LNCAP (cell line): ENCODE data around the gene OR51E2.

Experiments
- TF ChIP-seq, protein P1 (sequence below): fragments of 450-650 bp; IDR thresholded peaks from 2 replicates; pipeline ENCODE4 v1.5.1; 2017; ENCODE audit warnings: mild to moderate bottlenecking

The OR51E2 gene

GRCh38 chr11:4673781-4674180, 23.9 kb downstream of the OR51E2 start:
- TF ChIP-seq, protein P1, sequence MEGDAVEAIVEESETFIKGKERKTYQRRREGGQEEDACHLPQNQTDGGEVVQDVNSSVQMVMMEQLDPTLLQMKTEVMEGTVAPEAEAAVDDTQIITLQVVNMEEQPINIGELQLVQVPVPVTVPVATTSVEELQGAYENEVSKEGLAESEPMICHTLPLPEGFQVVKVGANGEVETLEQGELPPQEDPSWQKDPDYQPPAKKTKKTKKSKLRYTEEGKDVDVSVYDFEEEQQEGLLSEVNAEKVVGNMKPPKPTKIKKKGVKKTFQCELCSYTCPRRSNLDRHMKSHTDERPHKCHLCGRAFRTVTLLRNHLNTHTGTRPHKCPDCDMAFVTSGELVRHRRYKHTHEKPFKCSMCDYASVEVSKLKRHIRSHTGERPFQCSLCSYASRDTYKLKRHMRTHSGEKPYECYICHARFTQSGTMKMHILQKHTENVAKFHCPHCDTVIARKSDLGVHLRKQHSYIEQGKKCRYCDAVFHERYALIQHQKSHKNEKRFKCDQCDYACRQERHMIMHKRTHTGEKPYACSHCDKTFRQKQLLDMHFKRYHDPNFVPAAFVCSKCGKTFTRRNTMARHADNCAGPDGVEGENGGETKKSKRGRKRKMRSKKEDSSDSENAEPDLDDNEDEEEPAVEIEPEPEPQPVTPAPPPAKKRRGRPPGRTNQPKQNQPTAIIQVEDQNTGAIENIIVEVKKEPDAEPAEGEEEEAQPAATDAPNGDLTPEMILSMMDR: no peak

DNA sequence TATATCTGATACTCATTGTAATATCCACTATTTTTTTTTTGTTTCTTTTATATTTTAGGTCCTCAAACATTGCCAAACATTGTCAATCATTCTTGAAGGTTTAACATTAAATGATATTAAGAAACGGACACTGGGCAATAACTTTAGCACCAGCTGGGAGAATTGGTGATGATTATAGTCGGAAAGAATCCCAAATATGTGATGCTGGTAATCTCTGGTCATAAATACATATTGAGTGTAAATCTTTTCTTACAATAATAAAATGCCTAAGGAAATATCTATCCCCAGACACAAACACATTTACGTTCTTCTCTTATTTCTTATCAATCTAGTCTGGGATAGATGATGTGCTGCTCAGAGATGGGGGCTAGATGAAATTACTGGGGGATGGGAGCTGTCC, 25.2 kb downstream of the OR51E2 start:
- TF ChIP-seq, protein P1: no peak

DNA sequence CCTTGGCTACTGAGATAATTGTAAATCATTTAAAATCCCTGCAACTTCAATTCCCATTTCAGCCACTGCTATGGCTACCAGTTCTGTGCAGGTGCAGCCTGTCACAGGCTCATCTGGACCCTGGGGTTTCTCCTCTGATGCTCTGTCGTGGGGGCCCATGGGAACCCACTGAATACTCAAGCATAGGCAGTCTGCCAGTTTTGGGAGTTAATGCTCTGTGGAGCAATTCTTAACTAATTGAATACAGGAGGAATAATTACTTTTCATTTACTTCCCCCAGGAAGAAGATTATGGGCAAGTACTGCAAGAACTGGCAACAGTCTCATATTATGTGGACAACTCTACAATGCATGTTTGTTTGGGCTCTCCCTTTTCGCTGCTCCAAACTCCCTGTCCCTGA, 25.9 kb downstream of the OR51E2 start:
- TF ChIP-seq, protein P1: no peak

DNA sequence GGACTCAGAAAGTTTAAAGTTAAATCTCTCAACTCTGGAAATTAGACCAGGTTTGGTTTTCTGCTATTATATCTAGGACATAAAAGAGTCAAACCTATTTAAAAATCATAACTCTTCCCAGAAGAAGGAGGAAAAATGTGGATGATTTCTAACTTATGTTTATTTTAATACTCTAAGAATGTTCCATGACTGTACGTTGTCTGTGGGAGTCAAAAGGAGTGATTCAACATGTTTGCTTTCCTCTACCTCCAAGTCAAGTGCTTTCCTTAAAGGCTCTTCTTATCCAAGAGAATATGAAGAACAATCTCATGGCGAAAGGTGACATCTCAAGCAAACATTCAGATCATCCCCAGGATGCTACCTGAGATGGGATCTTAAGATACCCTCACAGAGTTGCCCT, 32.2 kb downstream of the OR51E2 start:
- TF ChIP-seq, protein P1: no peak

- TF ChIP-seq, protein P1: no peak
Observed at GRCh38 chr11:4664786-4665185, 32.9 kb downstream of the OR51E2 start.

DNA sequence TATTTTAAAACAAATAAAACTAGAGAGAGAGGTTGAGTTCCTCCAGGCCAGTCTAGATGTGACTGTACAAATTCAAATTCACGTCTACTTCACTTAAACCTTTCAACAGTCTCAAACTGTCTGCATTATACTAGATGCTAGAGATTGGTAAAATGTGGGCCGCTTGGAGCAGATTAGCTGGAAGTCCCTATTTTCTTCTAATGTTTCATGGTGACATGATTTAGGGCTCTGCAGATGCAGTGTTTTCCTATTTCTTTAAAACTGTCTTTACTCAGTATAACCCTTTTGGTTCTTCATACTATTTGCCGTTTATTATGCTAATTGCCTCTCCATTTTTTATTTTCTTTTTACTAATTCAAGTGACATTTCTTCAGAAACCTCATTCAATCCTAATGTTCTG, 33.5 kb downstream of the OR51E2 start:
- TF ChIP-seq, protein P1: no peak

GRCh38 chr11:4662876-4663275, 34.8 kb downstream of the OR51E2 start:
- TF ChIP-seq, protein P1: no peak

- TF ChIP-seq, protein P1: no peak
Observed at GRCh38 chr11:4658629-4659445, 38.8 kb downstream of the OR51E2 start.
